Hepatocyte (in vitro differentiated cells): ENCODE results near the gene KRT20. TPM values are rescaled to one million over a fixed set of nuclear protein-coding genes. Genes with fewer than 3 reads are reported as not detected.
A peak's percentile ranks its signal among the peaks of the same experiment; 100 is the strongest.

Experiments
- DNase-seq: peaks from one replicate; pipeline ENCODE4 v3.0.0-alpha.2; 2016; ENCODE audit warnings: low spot score
- H2AFZ ChIP-seq: fragments of 200-600 bp; sonication (generic); 2 replicates; pipeline ENCODE4 v1.6.0; 2016; ENCODE audit warnings: antibody characterized with exemption, mild to moderate bottlenecking
- H3K27ac ChIP-seq: fragments of 200-600 bp; sonication (generic); 2 replicates; pipeline ENCODE4 v1.5.1; 2016; ENCODE audit warnings: mild to moderate bottlenecking
- H3K27me3 ChIP-seq: fragments of 200-600 bp; sonication (generic); 2 replicates; pipeline ENCODE4 v1.6.1; 2016
- H3K36me3 ChIP-seq: fragments of 200-600 bp; sonication (generic); replicated peaks from 2 replicates; pipeline ENCODE4 v1.5.1; 2016; ENCODE audit warnings: low read depth; ENCODE audit not compliant: insufficient read depth
- H3K4me1 ChIP-seq: fragments of 200-600 bp; sonication (generic); 2 replicates; pipeline ENCODE4 v1.5.1; 2016; ENCODE audit warnings: mild to moderate bottlenecking, moderate library complexity; ENCODE audit not compliant: insufficient read depth
- H3K4me2 ChIP-seq: fragments of 200-600 bp; sonication (generic); 2 replicates; pipeline ENCODE4 v1.6.0; 2016
- H3K4me3 ChIP-seq: fragments of 200-600 bp; sonication (generic); 2 replicates; pipeline ENCODE4 v1.5.1; 2016; ENCODE audit warnings: mild to moderate bottlenecking
- H3K79me2 ChIP-seq: fragments of 200-600 bp; sonication (generic); 2 replicates; pipeline ENCODE4 v1.6.0; 2017; ENCODE audit warnings: mild to moderate bottlenecking
- H3K9me2 ChIP-seq: fragments of 200-600 bp; sonication (generic); replicated peaks from 2 replicates; pipeline ENCODE4 v1.6.0; 2017; ENCODE audit warnings: mild to moderate bottlenecking; ENCODE audit not compliant: insufficient read depth
- H3K9me3 ChIP-seq: fragments of 200-600 bp; sonication (generic); 2 replicates; pipeline ENCODE4 v1.5.1; 2016; ENCODE audit warnings: low read depth, mild to moderate bottlenecking
- H4K20me1 ChIP-seq: fragments of 200-600 bp; sonication (generic); 2 replicates; pipeline ENCODE4 v1.6.0; 2016; ENCODE audit warnings: mild to moderate bottlenecking; ENCODE audit not compliant: insufficient read depth, poor library complexity, severe bottlenecking
- CTCF ChIP-seq: fragments of 200-600 bp; sonication (generic); IDR thresholded peaks from 2 replicates; pipeline ENCODE4 v1.5.1; 2016; ENCODE audit warnings: antibody characterized with exemption, mild to moderate bottlenecking; ENCODE audit not compliant: poor library complexity
- EZH2 ChIP-seq: fragments of 200-600 bp; sonication (generic); IDR thresholded peaks from 2 replicates; pipeline ENCODE4 v1.6.1; 2016; ENCODE audit warnings: antibody characterized with exemption, mild to moderate bottlenecking, borderline replicate concordance
- EZH2phosphoT487 ChIP-seq: fragments of 200-600 bp; sonication (generic); IDR thresholded peaks from one replicate; pipeline ENCODE4 v1.6.1; 2018; ENCODE audit warnings: antibody characterized with exemption, mild to moderate bottlenecking, low read depth, moderate library complexity; ENCODE audit not compliant: unreplicated experiment, severe bottlenecking
- WGBS: methylation state at CpG from one replicate; pipeline ENCODE4 v1.1.6; 2016; ENCODE audit warnings: low lambda C conversion rate; ENCODE audit errors: missing lambda C conversion rate; 5-methylcytosine and 5-hydroxymethylcytosine counted together
- polyA plus RNA-seq: library from polyadenylated mRNA; unstranded; fragments of >200 nt; fragmentation: Nextera tagmentation; extraction: Ambion mirVana; gene quantifications from 2 replicates; pipeline ENCODE4 v1.2.1, GENCODE V29; 2016
- total RNA-seq: library from RNA; depleted of rRNA; stranded (reverse); fragments of >200 nt; gene quantifications from 2 replicates; pipeline ENCODE4 v1.2.3, GENCODE V29; 2014

Gene KRT20
- total and polyA plus RNA-seq, 2 experiments from 2014 or later = 1.5 to 3.4 TPM

- Histone ChIP-seq H3K27ac (peak overlapping the region; percentile 97), H3K4me2 (peak overlapping the region; percentile 38), H3K9me3 (no peaks in the 10 kb centered on the region), H3K36me3 (no peaks in the 10 kb centered on the region), H4K20me1 (no peaks in the 10 kb centered on the region), H3K4me1 (peaks cover 23% of the 10 kb centered on the region), H3K27me3 (no peaks in the 10 kb centered on the region), H2AFZ (no peak overlapping the region), H3K79me2 (no peaks in the 10 kb centered on the region), H3K9me2 (no peaks in the 10 kb centered on the region), H3K4me3 (no peak overlapping the region)
- 28% methylated on average over 1 of the region's 1 CpG for WGBS
- peak; percentile 84 for DNase-seq
- no peak for TF ChIP-seq CTCF
- no peak for TF ChIP-seq EZH2phosphoT487
- TF ChIP-seq EZH2 = no peak
Observed at GRCh38 chr17:40901981-40902474, 17.0 kb upstream of the KRT20 start.

- Histone ChIP-seq H3K79me2 (no peaks in the 10 kb centered on the region), H3K4me1 (peaks cover 23% of the 10 kb centered on the region), H3K9me2 (no peaks in the 10 kb centered on the region), H3K4me3 (no peak overlapping the region), H3K9me3 (no peaks in the 10 kb centered on the region), H3K27me3 (no peaks in the 10 kb centered on the region), H3K27ac (peak overlapping the region; percentile 85), H2AFZ (no peak overlapping the region), H3K36me3 (no peaks in the 10 kb centered on the region), H4K20me1 (no peaks in the 10 kb centered on the region), H3K4me2 (peak overlapping the region; percentile 9)
- 64% methylated on average over 5 of the region's 5 CpGs for whole genome bisulfite sequencing
- TF ChIP-seq EZH2 (no peak), EZH2phosphoT487 (no peak)
- no peak for DNase-seq
Observed at GRCh38 chr17:40900809-40901356, 15.8 kb upstream of the KRT20 start.

- Histone ChIP-seq H3K9me2 (no peaks in the 10 kb centered on the region), H2AFZ (no peak overlapping the region), H3K4me3 (no peak overlapping the region), H3K9me3 (no peaks in the 10 kb centered on the region), H3K36me3 (no peaks in the 10 kb centered on the region), H4K20me1 (no peaks in the 10 kb centered on the region), H3K27ac (no peak overlapping the region), H3K79me2 (no peaks in the 10 kb centered on the region), H3K4me1 (peaks cover 10% of the 10 kb centered on the region), H3K4me2 (no peak overlapping the region), H3K27me3 (no peaks in the 10 kb centered on the region)
- TF ChIP-seq EZH2phosphoT487 (no peak), EZH2 (no peak), CTCF (no peak)
- 91% methylated on average over 4 of the region's 4 CpGs for WGBS
- no peak for DNase-seq
Observed at GRCh38 chr17:40896916-40897455, 11.9 kb upstream of the KRT20 start.

GRCh38 chr17:40895106-40895730 is 10.2 kb upstream of the KRT20 start:
- 80% methylated on average over 9 of the region's 9 CpGs for WGBS
- Histone ChIP-seq H2AFZ (no peak overlapping the region), H3K4me1 (no peaks in the 10 kb centered on the region)

More at GRCh38 chr17:40895106-40895730, 10.2 kb upstream of the KRT20 start:
- Histone ChIP-seq H3K27ac (no peak overlapping the region), H3K9me3 (no peaks in the 10 kb centered on the region), H3K79me2 (no peaks in the 10 kb centered on the region), H3K4me2 (no peak overlapping the region), H3K9me2 (no peaks in the 10 kb centered on the region), H3K4me3 (no peak overlapping the region), H3K36me3 (no peaks in the 10 kb centered on the region), H4K20me1 (no peaks in the 10 kb centered on the region), H3K27me3 (no peaks in the 10 kb centered on the region)
- no peak for TF ChIP-seq CTCF
- no peak for TF ChIP-seq EZH2phosphoT487
- no peak for TF ChIP-seq EZH2
- no peak for DNase-seq
